ENCODE data around the gene DCBLD2. TPM values are rescaled to one million over a fixed set of nuclear protein-coding genes. Genes with fewer than 3 reads are reported as not detected.
A peak's percentile ranks its signal among the peaks of the same experiment; 100 is the strongest.

The DCBLD2 gene
- total and polyA plus RNA-seq, 2 of the 13 experiments (the other 11 are each of a cell fraction or from before 2014, with no cell fraction given): 43.8 to 56.9 TPM

DNA sequence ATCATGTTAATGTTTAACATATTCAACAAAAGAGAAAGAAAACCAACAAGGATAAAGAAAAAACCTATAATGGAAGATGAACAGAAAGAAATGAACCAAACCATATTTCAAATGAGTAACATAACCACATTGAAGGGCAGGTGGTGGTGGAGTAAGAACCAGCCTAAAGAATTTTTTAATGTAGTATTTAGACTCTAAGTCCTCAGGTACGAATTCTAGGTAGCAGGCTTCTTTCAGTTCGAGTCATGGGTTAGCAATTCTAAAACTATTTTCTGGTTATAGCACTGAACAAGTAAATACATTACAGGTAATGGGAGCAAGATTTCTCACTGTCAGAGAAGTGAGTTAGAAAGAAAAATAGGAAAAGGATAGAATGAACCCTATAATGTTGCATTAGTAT is 24.4 kb downstream of the DCBLD2 start:
- in situ Hi-C loops (cut with HindIII; ENCODE audit: extremely low pct_ligation_motif_present, low pct_unique_long_range_greater_than_20kb) (no loop called here), intact Hi-C loops (cut with micrococcal nuclease; ENCODE audit: unreplicated experiment) (no loop called here)
- Histone ChIP-seq H3K27ac (ENCODE audit: extremely low read length, insufficient read depth, low read length) (no peak overlapping the region), H3K4me2 (ENCODE audit: low read depth, low read length) (no peak overlapping the region), H3K4me3 (replicated peaks in 1 of 3; ENCODE audit: insufficient read depth in 1 of 3, low read depth in 2 of 3, low read length in 3 of 3) (no peak overlapping the region), H3K4me1 (ENCODE audit: insufficient read depth, low read length) (peaks cover 17% of the 10 kb centered on the region), H3K79me2 (ENCODE audit: insufficient read depth, low read length) (peaks cover 6% of the 10 kb centered on the region), H3K9ac (ENCODE audit: insufficient read depth, low read depth, low read length) (no peak overlapping the region), H3K27me3 (ENCODE audit: control insufficient read depth in 1 of 2, insufficient read depth in 2 of 2, low read length in 2 of 2) (no peaks in the 10 kb centered on the region), H3K9me3 (ENCODE audit: low read length) (no peaks in the 10 kb centered on the region), H2AFZ (ENCODE audit: low read length) (no peak overlapping the region), H4K20me1 (ENCODE audit: insufficient read depth, low read length) (no peaks in the 10 kb centered on the region), H3K36me3 (replicated peaks in 1 of 2; ENCODE audit: control insufficient read depth in 1 of 2, insufficient read depth in 2 of 2, low read length in 2 of 2) (peaks cover 0 to 23% of the 10 kb centered on the region in 2 experiments; a peak in 3 of 5 replicates)
- ChIA-PET POLR2A (no interaction called here), CTCF (ENCODE audit: low intra/inter-chr PET ratio, low total read pairs) (no interaction called here)
- ATAC-seq: no peak
- no peak for TF ChIP-seq KAT2B (IDR thresholded peaks at IDR 0.05; ENCODE audit: borderline replicate concordance, low read depth, low read length)
- no peak for TF ChIP-seq BCL6 (CRISPR knock-in tag; IDR thresholded peaks at IDR 0.05)
- 84% methylated on average over 2 of the region's 2 CpGs for WGBS (ENCODE audit: low lambda C conversion rate)
- no peak for DNase-seq (ENCODE audit: low spot score)
- FAIRE-seq: no peak
- BruUV-seq (replicated peaks): no TSS peak

DNA sequence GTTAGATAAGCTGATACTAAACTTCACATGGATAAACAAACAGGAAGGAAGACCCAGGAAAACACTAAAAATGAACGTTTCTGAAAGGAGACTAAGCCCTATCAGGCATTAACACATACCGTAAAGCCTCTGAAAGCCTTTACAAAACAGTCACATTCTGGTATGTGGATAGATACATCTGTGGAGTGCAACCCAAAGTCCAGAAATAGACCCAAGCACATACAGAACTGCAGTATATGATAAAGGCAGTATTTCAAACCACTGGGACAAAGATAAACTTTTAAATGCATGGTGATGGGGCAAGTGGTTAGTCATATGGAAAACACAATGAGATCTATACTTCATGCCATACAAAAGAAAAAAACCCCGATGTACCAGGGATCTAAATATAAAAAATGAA is 26.0 kb downstream of the DCBLD2 start:
- ChIA-PET CTCF (ENCODE audit: low intra/inter-chr PET ratio, low total read pairs) (no interaction called here), POLR2A (no interaction called here)
- DNase-seq (ENCODE audit: low spot score) (peak; percentile 15), FAIRE-seq (no peak), ATAC-seq (peak; percentile 61; the same call in 2 of the 3 replicates)
- Histone ChIP-seq H4K20me1 (ENCODE audit: insufficient read depth, low read length) (no peaks in the 10 kb centered on the region), H3K9me3 (ENCODE audit: low read length) (no peaks in the 10 kb centered on the region), H3K4me2 (ENCODE audit: low read depth, low read length) (no peak overlapping the region), H3K4me3 (replicated peaks in 1 of 3; ENCODE audit: insufficient read depth in 1 of 3, low read depth in 2 of 3, low read length in 3 of 3) (no peak overlapping the region), H2AFZ (ENCODE audit: low read length) (peak overlapping the region; percentile 36), H3K27me3 (ENCODE audit: control insufficient read depth in 1 of 2, insufficient read depth in 2 of 2, low read length in 2 of 2) (no peaks in the 10 kb centered on the region), H3K4me1 (ENCODE audit: insufficient read depth, low read length) (peaks cover 17% of the 10 kb centered on the region), H3K27ac (ENCODE audit: extremely low read length, insufficient read depth, low read length) (no peak overlapping the region), H3K36me3 (replicated peaks in 1 of 2; ENCODE audit: control insufficient read depth in 1 of 2, insufficient read depth in 2 of 2, low read length in 2 of 2) (peaks cover 0 to 28% of the 10 kb centered on the region in 2 experiments; a peak in 4 of 5 replicates), H3K79me2 (ENCODE audit: insufficient read depth, low read length) (peaks cover 6% of the 10 kb centered on the region), H3K9ac (ENCODE audit: insufficient read depth, low read depth, low read length) (no peak overlapping the region)
- in situ Hi-C loops (cut with HindIII; ENCODE audit: extremely low pct_ligation_motif_present, low pct_unique_long_range_greater_than_20kb): no loop called here
- intact Hi-C loops (cut with micrococcal nuclease; ENCODE audit: unreplicated experiment): no loop called here
- 53% methylated on average over 3 of the region's 3 CpGs for WGBS (ENCODE audit: low lambda C conversion rate)
- TF ChIP-seq TBX3 (IDR thresholded peaks at IDR 0.05; ENCODE audit: borderline replicate concordance) (no peak), ZNF468 (CRISPR knock-in tag; IDR thresholded peaks at IDR 0.05) (no peak)
- no TSS peak for BruUV-seq (replicated peaks)

Data from HepG2 (cell line).